Fibroblast of skin of right biceps (primary cell): ENCODE results near the gene PCGF3.
"Not testable (repeated sequence)": the region's sequence is repeated elsewhere in the genome, so short reads cannot be mapped to it uniquely, and the experiment has no call there.

Experiments
- DNase-seq: peaks from one replicate; pipeline ENCODE4 v3.0.0-alpha.2; 2013

Gene PCGF3

DNA sequence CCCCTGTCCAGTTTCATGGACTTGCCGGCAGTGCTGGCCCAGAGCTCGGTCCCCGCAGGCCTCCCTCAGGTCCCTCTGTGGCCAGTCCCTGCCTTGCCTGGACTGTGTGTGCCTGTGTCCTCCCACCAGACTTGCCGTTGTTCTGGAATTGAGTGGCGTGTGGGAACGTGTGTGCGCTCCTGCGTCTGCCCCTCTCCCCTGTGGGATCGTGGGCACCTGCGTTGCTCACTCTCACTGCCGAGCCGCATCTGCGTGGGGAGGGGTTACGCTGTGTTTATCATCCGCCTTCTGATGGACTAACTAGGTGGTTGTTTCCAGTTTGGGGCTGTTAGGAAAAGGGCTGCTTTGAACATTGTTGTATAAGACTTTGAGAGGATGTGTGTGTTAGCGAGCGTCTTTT lies 21.2 kb downstream of the PCGF3 start:
- DNase-seq = no peak

- DNase-seq = no peak
Measured at GRCh38 chr4:727576-727975, 21.9 kb downstream of the PCGF3 start.

DNA sequence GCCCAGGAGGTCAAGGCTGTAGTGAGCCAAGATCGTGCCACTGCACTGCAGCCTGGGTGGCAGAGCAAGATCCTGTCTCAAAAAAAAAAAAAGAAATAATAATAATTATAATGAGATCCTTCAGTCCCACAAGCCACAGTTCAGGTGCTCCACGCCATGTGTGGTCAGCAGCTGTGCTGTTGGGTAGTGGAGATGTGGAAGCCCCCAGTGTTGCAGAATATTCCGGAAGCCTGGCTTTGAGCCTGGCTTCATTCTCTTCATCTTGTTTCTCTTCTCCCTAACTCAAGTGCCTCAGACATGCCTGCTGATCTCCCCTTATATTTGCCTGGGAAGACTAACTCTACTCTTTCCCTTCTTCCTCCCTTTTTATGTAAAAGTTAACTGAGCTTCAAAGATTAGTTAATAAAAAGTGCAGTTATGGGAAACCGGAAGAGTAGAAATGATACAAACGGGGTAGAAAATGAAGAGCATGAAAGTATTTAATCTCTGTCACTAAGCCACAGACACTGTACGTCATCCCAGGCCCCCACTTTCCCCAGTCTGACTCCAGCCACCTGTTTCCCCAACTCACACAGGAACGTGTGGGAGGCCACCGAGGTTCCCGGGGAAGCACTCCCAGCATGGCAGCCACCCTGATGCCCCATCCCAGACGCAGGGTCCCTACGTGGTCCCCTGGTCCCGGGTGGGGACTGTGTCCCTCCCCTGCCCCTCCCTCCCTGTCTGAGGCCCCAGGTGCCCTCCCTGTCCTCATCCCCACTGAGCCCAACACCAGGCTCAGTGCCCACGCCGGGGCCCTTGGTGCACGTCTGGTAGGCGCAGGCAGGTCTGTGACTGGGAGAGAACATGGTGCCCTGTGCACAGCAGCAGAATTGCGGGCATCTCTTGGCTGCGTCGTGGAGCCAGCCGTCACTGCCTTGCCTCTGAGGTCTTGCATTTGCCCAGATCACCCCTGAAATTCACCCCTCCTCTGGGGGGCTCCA lies 24.0 kb downstream of the PCGF3 start:
- no peak for DNase-seq

GRCh38 chr4:730511-730910 lies 24.9 kb downstream of the PCGF3 start:
- DNase-seq = no peak

DNA sequence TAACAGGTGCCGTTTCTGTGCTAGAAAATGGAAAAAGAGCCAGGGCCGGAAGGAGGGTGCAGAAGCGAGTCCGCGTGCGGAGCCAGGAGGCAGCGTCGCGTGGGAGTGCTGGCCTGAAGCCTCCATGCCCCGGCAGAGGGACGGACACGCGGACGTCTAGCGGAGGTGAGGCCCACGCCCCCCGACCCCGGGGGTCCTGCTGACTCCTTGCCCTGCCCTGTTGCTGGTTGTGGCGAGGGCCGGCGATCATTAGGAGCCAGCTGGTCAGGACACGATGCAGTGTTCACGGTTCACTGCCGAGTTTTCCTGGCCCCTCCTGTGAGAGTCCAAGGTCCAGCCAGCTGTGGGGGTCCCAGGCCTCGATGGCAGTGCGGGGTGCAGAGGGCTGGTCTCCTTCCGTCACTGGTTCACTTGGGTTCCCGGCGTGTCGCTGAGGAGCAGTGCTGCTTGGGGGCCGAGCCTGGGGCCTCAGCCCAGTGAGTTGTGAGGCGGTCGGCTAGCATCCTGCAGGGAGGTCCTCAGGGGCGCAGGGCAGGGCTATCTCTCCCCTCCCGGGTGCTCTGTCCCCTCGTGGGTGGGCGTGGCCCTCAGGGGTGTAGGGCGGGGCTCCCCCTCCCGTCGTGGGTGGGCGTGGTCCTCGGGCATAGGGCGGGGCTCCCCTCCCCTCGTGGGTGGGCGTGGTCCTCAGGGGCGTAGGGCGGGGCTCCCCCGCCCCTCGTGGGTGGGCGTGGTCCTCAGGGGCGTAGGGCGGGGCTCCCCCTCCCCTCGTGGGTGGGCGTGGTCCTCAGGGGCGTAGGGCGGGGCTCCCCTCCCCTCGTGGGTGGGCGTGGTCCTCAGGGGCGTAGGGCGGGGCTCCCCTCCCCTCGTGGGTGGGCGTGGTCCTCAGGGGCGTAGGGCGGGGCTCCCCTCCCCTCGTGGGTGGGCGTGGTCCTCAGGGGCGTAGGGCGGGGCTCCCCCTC lies 25.6 kb downstream of the PCGF3 start:
- DNase-seq = not testable (repeated sequence)

DNA sequence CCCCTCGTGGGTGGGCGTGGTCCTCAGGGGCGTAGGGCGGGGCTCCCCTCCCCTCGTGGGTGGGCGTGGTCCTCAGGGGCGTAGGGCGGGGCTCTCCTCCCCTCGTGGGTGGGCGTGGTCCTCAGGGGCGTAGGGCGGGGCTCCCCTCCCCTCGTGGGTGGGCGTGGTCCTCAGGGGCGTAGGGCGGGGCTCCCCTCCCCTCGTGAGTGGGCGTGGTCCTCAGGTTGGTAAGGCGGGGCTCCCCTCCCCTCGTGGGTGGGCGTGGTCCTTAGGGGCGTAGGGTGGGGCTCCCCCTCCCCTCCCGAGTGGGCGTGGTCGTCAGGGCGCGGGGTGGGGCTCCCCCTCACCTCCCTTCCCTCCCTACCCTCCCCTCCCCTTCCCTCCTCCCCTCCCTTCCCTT lies 26.3 kb downstream of the PCGF3 start:
- DNase-seq = not testable (repeated sequence)

DNA sequence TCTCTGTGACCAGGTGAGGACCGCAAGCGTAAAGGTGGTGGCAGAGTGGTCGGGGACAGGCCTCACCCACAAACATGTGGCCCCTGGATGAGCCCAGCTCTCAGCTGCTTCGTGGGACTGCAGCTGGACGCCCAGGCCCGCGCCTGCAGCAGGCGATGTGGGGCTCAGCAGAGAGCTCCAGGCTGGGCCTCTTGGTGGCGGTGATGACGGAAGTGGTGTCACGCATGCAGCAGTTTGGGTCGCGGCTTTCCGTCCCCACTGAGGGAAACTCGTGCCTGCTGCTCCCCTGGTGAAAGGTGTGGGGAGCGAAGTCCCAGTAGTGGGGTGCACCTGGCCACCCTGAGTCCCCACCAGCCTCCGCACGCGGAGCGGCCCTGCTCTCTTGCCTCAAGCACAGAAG lies 26.9 kb downstream of the PCGF3 start:
- DNase-seq = no peak

GRCh38 chr4:732911-733630 lies 27.4 kb downstream of the PCGF3 start:
- no peak for DNase-seq

DNA sequence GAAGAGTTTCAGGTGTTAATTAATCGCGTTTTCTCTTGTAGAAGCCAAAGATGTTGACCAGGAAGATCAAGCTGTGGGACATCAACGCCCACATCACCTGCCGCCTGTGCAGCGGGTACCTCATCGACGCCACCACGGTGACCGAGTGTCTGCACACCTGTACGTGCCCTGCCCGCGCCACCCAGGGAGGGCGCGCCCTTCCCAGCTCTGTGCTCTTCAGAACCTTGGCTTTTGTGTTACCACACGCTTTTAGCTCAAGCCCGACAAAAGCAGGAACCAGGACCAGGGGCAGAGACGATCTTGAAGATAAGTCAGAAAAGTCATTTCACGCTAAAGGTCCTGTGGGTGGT lies 28.0 kb downstream of the PCGF3 start:
- DNase-seq = no peak

- DNase-seq = no peak
Measured at GRCh38 chr4:734075-734474, 28.4 kb downstream of the PCGF3 start.

DNA sequence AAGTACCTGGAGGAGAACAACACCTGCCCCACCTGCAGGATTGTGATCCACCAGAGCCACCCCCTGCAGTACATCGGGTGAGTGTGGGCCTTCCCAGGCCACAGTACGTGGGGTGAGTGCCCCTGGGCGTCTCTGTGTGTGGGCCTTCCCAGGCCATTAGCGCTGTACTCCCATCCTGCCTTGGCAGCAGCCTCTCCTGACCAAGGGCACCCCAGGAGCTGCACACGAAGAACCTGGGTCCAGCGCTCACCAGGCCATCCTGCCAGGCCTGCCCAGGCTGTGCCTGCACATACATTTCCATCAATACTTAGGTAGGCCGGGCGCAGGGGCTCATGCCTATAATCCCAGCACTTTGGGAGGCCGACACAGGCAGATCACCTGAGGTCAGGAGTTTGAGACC lies 29.3 kb downstream of the PCGF3 start:
- no peak for DNase-seq

DNA sequence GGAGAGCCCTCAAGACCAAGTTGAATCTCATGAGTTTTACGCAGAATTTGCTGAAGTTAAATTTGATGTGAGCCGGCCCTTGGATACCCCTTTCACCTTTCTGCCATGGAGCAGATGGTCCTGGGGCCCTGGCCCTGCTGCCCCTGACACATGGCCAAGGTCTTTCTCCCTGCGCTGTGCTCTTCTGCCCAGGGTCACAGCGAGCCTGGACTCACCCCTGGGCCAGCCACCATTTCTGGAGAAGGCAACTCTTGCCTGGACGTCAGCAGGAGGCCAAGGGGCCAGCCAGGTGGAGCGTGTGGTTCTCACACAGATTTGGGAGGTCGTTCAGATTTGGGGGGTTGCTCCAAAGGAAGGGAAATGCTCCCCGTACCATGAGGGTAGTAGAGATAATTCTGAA lies 30.0 kb downstream of the PCGF3 start:
- DNase-seq = no peak

GRCh38 chr4:736561-736960 lies 30.9 kb downstream of the PCGF3 start:
- DNase-seq = not testable (repeated sequence)

DNA sequence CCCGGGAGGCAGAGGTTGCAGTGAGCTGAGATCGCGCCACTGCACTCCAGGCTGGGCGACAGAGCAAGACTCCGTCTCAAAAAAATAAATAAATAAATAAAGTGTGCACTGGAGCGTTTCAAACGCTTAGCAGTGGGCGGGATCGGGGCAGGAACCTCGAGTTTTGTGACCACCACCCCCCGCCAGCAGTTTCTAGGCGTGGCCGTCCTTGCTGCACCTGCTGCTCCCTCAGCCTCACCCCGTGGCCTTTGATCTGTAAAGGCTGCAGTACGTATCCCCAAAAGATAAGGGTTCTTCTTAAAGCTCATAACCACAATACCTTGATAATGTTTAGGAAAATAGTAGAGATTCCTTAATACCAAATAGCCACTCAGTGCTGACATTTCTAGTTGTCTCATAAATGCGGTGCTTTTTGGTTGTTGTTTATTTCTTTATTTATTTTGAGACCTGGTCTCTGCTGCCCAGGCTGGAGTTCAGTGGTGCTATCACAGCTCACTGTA lies 33.2 kb downstream of the PCGF3 start:
- no peak for DNase-seq

- DNase-seq = no peak
Measured at GRCh38 chr4:739569-739968, 33.9 kb downstream of the PCGF3 start.

DNA sequence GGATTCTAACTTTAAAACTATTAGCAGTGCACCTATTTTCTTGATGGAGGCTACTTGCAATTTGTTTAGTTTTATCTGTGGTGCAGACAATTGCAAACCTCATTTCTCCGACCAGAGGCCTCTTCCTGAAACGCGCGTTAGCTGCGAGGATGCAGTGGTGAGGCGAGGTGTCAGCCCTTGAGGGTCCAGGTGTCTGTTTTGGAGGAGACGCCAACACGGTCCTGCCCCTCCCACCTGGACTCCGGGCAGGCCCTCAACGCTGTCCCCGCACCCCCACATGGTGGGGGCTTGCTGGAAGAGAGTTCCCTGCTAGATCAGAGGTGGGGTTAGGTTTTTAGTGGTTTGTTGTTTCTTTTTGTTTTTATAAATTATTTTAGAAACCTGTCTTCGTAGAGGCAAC lies 34.4 kb downstream of the PCGF3 start:
- DNase-seq = no peak

DNA sequence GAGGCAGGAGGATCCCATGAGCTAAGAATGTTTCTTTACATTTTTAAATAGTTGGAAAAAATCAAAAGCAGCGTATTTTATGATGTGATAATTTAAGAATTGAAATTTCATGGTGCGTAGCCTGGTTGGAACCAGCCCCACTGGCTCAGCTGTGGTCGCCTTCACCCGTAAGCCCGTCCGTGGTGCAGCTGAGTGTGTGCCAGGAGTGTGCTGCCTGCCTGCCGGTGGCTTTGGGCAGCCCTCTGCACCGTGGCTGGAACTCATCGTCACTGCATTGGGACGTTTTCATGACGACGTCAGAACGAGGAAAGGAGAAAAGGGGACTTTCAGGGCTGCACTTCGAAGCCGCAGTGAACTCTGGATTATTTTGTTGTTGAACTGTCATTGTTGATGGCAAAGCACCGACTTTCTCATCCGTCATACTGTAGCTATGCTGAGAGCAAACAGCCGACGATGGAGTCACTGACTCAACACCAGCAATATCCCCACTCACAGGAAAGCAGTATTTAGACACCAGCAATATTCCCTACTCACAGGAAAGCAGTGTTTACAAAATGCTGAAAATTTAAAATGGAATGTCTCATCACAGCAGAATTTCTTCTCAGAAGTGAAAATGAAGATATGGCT lies 35.1 kb downstream of the PCGF3 start:
- DNase-seq = no peak

DNA sequence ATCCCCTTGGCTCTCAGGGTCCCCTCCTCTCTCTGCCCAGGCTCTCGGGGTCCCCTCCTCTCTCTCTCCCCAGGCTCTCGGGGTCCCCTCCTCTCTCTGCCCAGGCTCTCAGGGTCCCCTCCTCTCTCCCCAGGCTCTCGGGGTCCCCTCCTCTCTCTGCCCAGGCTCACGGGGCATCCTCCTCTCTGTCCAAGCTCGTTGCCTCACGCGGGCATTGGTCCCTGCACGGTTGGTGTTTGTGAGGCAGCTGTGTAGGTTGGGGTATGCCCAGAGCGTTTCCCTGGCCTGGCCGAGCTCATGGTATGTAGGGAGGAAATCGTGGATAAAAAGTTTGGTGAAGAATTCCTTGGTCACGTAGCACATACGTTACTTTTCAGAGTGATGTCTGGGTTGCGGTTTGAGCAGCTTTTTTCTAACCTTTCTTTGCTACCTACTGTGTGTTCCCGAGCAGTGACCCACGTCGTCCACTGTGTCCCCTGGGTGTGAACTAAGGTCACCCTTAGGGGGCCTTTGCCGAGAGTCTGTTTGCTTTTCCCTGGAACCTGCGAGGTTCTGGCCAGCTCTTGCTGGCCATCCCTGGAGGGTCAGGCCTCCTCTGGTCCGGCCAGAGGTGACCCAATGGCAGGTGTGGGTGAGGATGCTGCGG lies 36.6 kb downstream of the PCGF3 start:
- DNase-seq = no peak

GRCh38 chr4:742742-743311 lies 37.2 kb downstream of the PCGF3 start:
- peak; percentile 45 for DNase-seq

GRCh38 chr4:743463-744211 lies 38.0 kb downstream of the PCGF3 start:
- no peak for DNase-seq
